SK-N-SH treated with all-trans-retinoic acid at 6 μM for 48 hours (cell line): ENCODE measurements around the gene FHIT.

Experiments used
- ATAC-seq: fragments of 200-7000 bp; cut with Tn5 transposase; 3 replicates; pipeline ENCODE4 v1.9.1; 2020; ENCODE audit warnings: mild to moderate bottlenecking, moderate library complexity
- ARNTL ChIP-seq: fragments of 450-650 bp; formaldehyde crosslinking; IDR thresholded peaks from 2 replicates; pipeline ENCODE4 v1.5.0; 2020; ENCODE audit warnings: low read depth, mild to moderate bottlenecking, moderate library complexity, borderline replicate concordance
- BACH2 ChIP-seq: fragments of 250-450 bp; sonication (Bioruptor Pico); IDR thresholded peaks from 2 replicates; pipeline ENCODE4 v1.9.0; 2021; ENCODE audit warnings: mild to moderate bottlenecking, borderline replicate concordance
- CSDC2 ChIP-seq: fragments of 250-450 bp; sonication (Bioruptor Pico); IDR thresholded peaks from 2 replicates; pipeline ENCODE4 v1.5.0; 2020; ENCODE audit warnings: mild to moderate bottlenecking, moderate library complexity
- GLIS3 ChIP-seq: fragments of 250-450 bp; sonication (Bioruptor Pico); IDR thresholded peaks from 2 replicates; pipeline ENCODE4 v1.5.0; 2020; ENCODE audit warnings: mild to moderate bottlenecking, moderate library complexity
- ISL1 ChIP-seq: fragments of 250-450 bp; sonication (Bioruptor Pico); IDR thresholded peaks from 2 replicates; pipeline ENCODE4 v2.1.2; 2022; ENCODE audit warnings: mild to moderate bottlenecking, moderate library complexity
- OSR1 ChIP-seq: fragments of 250-450 bp; sonication (Bioruptor Pico); IDR thresholded peaks from 2 replicates; pipeline ENCODE4 v1.8.0; 2022; ENCODE audit warnings: moderate library complexity, mild to moderate bottlenecking, inconsistent platforms
- PPARA ChIP-seq: fragments of 250-450 bp; sonication (Bioruptor Pico); IDR thresholded peaks from 2 replicates; pipeline ENCODE4 v1.5.0; 2020; ENCODE audit warnings: mild to moderate bottlenecking, borderline replicate concordance
- RARB ChIP-seq: fragments of 250-450 bp; sonication (Bioruptor Pico); IDR thresholded peaks from 2 replicates; pipeline ENCODE4 v1.8.0; 2021; ENCODE audit warnings: mild to moderate bottlenecking, moderate library complexity
- SNAI2 ChIP-seq: fragments of 250-450 bp; sonication (Bioruptor Pico); IDR thresholded peaks from 2 replicates; pipeline ENCODE4 v1.5.0; 2020; ENCODE audit warnings: mild to moderate bottlenecking, moderate library complexity
- TCF4 ChIP-seq: fragments of 250-450 bp; sonication (Bioruptor Pico); IDR thresholded peaks from 2 replicates; pipeline ENCODE4 v1.8.0; 2021; ENCODE audit warnings: mild to moderate bottlenecking, moderate library complexity, borderline replicate concordance
- ZC3H10 ChIP-seq: fragments of 250-450 bp; sonication (Bioruptor Pico); IDR thresholded peaks from 2 replicates; pipeline ENCODE4 v1.5.1; 2021; ENCODE audit warnings: mild to moderate bottlenecking, moderate library complexity
- ZFP3 ChIP-seq: fragments of 250-450 bp; sonication (Bioruptor Pico); IDR thresholded peaks from 2 replicates; pipeline ENCODE4 v1.5.0; 2020; ENCODE audit warnings: mild to moderate bottlenecking, moderate library complexity
- ZFP30 ChIP-seq: fragments of 450-650 bp; formaldehyde crosslinking; IDR thresholded peaks from 2 replicates; pipeline ENCODE4 v1.5.0; 2022; ENCODE audit warnings: mild to moderate bottlenecking, moderate library complexity
- ZNF565 ChIP-seq: fragments of 450-650 bp; formaldehyde crosslinking; conservative IDR thresholded peaks from 2 replicates; pipeline ENCODE4 v1.5.0; 2020; ENCODE audit warnings: low read depth, mild to moderate bottlenecking, moderate library complexity
- ZNF70 ChIP-seq: fragments of 450-650 bp; formaldehyde crosslinking; IDR thresholded peaks from 2 replicates; pipeline ENCODE4 v1.5.0; 2020; ENCODE audit warnings: mild to moderate bottlenecking, moderate library complexity
- ZNF8 ChIP-seq: fragments of 450-650 bp; formaldehyde crosslinking; IDR thresholded peaks from 2 replicates; pipeline ENCODE4 v1.5.0; 2020; ENCODE audit warnings: mild to moderate bottlenecking, moderate library complexity
- TF ChIP-seq, protein P1 (sequence below): fragments of 250-450 bp; sonication (Bioruptor Pico); IDR thresholded peaks from 2 replicates; pipeline ENCODE4 v1.8.0; 2020; ENCODE audit warnings: mild to moderate bottlenecking, moderate library complexity, borderline replicate concordance
- TF ChIP-seq, protein P2 (sequence below): fragments of 250-450 bp; sonication (Bioruptor Pico); IDR thresholded peaks from 2 replicates; pipeline ENCODE4 v1.5.1; 2021; ENCODE audit warnings: mild to moderate bottlenecking, moderate library complexity
- TF ChIP-seq, protein P3 (sequence below): fragments of 250-450 bp; sonication (Bioruptor Pico); IDR thresholded peaks from 2 replicates; pipeline ENCODE4 v1.8.0; 2021; ENCODE audit warnings: low read depth, mild to moderate bottlenecking, moderate library complexity, borderline replicate concordance
- TF ChIP-seq, protein P4 (sequence below): fragments of 250-450 bp; sonication (Bioruptor Pico); IDR thresholded peaks from 2 replicates; pipeline ENCODE4 v1.5.0; 2020; ENCODE audit warnings: mild to moderate bottlenecking, moderate library complexity

Gene FHIT

DNA sequence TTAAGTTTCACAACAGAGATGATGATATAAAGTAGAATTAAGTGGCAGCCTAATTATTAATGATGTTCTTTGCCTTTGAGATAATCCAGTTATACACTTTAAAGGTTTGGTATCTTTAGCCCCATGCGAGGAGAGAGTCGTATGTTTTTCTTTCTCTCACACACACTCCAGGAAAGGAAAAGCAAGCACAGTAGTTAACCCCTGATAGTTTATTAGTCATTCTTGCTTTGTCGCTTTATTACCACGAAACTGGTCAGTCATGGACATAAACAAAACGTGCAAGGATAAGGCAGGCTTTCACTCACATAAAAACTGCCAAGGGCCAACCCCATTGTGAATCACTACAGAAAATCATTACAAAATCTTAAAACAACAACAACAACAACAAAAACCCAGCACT lies 866.9 kb downstream of the FHIT start:
- ATAC-seq = no peak
- TF ChIP-seq RARB (CRISPR knock-in tag) (no peak), OSR1 (CRISPR knock-in tag) (no peak), ZNF565 (CRISPR knock-in tag) (no peak), BACH2 (no peak), ZNF8 (CRISPR knock-in tag) (no peak), PPARA (no peak), GLIS3 (CRISPR knock-in tag) (no peak), ISL1 (no peak), TCF4 (CRISPR knock-in tag) (no peak), ZC3H10 (CRISPR knock-in tag) (no peak)

DNA sequence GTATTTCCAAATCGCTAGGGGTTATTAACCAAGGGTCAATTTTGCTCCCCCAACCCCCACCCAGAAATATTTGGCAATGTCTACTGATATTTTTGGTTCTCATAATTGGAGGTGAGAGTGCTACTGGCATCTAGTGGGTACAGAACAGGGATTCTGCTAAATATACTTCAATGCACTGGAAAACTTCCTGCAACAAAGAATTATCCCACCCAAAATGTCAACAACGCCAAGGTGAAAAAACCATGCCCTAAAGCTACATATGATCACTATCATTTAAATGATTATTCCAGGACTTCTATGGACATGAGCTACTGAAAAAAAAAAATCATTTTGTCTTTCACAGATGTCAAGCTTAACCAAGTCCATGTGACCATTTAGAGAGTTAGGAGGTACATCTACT lies 867.9 kb downstream of the FHIT start:
- ATAC-seq = no peak
- TF ChIP-seq ZNF70 (CRISPR knock-in tag) (no peak), SNAI2 (CRISPR knock-in tag) (no peak), PPARA (no peak), ARNTL (CRISPR knock-in tag) (no peak)

DNA sequence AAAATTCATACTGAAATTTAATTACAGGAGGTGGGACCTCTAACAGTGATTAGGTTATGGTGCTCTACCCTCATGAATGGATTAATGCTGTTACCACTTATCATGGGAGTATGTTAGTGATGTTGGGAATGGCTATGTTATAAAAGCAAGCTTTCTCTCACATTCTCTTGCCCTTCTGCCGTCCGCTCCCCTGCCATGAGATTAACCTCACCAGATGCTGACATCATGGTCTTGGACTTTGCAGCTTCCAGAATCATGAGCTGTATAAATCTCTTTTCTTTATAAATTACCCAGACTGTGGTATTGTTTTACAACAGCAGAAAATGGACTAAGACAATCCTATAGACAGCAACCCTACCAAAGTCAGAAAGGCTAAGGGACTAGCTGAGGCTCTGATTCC lies 884.8 kb downstream of the FHIT start:
- ATAC-seq = no peak
- TF ChIP-seq TCF4 (CRISPR knock-in tag) = no peak
- TF ChIP-seq, protein P1, sequence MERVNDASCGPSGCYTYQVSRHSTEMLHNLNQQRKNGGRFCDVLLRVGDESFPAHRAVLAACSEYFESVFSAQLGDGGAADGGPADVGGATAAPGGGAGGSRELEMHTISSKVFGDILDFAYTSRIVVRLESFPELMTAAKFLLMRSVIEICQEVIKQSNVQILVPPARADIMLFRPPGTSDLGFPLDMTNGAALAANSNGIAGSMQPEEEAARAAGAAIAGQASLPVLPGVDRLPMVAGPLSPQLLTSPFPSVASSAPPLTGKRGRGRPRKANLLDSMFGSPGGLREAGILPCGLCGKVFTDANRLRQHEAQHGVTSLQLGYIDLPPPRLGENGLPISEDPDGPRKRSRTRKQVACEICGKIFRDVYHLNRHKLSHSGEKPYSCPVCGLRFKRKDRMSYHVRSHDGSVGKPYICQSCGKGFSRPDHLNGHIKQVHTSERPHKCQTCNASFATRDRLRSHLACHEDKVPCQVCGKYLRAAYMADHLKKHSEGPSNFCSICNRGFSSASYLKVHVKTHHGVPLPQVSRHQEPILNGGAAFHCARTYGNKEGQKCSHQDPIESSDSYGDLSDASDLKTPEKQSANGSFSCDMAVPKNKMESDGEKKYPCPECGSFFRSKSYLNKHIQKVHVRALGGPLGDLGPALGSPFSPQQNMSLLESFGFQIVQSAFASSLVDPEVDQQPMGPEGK (CRISPR knock-in tag) = no peak
- TF ChIP-seq, protein P2, sequence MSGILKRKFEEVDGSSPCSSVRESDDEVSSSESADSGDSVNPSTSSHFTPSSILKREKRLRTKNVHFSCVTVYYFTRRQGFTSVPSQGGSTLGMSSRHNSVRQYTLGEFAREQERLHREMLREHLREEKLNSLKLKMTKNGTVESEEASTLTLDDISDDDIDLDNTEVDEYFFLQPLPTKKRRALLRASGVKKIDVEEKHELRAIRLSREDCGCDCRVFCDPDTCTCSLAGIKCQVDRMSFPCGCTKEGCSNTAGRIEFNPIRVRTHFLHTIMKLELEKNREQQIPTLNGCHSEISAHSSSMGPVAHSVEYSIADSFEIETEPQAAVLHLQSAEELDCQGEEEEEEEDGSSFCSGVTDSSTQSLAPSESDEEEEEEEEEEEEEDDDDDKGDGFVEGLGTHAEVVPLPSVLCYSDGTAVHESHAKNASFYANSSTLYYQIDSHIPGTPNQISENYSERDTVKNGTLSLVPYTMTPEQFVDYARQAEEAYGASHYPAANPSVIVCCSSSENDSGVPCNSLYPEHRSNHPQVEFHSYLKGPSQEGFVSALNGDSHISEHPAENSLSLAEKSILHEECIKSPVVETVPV (CRISPR knock-in tag) = no peak
- no peak for TF ChIP-seq ZC3H10 (CRISPR knock-in tag)
- no peak for TF ChIP-seq ISL1
- TF ChIP-seq, protein P3, sequence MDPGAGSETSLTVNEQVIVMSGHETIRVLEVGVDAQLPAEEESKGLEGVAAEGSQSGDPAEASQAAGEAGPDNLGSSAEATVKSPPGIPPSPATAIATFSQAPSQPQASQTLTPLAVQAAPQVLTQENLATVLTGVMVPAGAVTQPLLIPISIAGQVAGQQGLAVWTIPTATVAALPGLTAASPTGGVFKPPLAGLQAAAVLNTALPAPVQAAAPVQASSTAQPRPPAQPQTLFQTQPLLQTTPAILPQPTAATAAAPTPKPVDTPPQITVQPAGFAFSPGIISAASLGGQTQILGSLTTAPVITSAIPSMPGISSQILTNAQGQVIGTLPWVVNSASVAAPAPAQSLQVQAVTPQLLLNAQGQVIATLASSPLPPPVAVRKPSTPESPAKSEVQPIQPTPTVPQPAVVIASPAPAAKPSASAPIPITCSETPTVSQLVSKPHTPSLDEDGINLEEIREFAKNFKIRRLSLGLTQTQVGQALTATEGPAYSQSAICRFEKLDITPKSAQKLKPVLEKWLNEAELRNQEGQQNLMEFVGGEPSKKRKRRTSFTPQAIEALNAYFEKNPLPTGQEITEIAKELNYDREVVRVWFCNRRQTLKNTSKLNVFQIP (CRISPR knock-in tag) = no peak
- TF ChIP-seq, protein P4, sequence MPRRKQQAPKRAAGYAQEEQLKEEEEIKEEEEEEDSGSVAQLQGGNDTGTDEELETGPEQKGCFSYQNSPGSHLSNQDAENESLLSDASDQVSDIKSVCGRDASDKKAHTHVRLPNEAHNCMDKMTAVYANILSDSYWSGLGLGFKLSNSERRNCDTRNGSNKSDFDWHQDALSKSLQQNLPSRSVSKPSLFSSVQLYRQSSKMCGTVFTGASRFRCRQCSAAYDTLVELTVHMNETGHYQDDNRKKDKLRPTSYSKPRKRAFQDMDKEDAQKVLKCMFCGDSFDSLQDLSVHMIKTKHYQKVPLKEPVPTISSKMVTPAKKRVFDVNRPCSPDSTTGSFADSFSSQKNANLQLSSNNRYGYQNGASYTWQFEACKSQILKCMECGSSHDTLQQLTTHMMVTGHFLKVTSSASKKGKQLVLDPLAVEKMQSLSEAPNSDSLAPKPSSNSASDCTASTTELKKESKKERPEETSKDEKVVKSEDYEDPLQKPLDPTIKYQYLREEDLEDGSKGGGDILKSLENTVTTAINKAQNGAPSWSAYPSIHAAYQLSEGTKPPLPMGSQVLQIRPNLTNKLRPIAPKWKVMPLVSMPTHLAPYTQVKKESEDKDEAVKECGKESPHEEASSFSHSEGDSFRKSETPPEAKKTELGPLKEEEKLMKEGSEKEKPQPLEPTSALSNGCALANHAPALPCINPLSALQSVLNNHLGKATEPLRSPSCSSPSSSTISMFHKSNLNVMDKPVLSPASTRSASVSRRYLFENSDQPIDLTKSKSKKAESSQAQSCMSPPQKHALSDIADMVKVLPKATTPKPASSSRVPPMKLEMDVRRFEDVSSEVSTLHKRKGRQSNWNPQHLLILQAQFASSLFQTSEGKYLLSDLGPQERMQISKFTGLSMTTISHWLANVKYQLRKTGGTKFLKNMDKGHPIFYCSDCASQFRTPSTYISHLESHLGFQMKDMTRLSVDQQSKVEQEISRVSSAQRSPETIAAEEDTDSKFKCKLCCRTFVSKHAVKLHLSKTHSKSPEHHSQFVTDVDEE (CRISPR knock-in tag) = no peak
- TF ChIP-seq ZNF8 (CRISPR knock-in tag) = no peak
- TF ChIP-seq GLIS3 (CRISPR knock-in tag) = no peak
- no peak for TF ChIP-seq PPARA
- no peak for TF ChIP-seq ARNTL (CRISPR knock-in tag)
- no peak for TF ChIP-seq ZFP30 (CRISPR knock-in tag)
- TF ChIP-seq RARB (CRISPR knock-in tag) = no peak

DNA sequence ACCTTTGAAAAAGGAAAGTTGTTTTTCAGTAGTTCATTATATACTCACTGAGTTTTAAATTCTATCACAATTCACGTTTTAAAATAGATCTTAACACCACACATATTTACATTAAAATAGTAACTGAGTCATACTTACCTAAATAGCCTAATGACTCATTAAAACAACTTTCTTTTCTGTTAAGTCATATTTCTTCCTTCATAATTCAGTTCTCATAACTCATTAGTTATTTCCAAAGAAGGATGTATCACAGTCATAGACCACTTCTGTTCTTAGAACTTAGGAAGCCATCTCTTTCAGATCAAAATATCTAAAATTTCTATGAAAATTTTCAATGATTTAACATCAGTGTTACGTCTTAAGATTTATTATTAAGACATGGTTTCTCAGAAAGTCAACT lies 885.9 kb downstream of the FHIT start:
- TF ChIP-seq ZFP3 (CRISPR knock-in tag) (no peak), CSDC2 (CRISPR knock-in tag) (no peak), ZNF70 (CRISPR knock-in tag) (no peak), TCF4 (CRISPR knock-in tag) (no peak), ISL1 (no peak; the same call in 1 of the 2 replicates), ZNF565 (CRISPR knock-in tag) (no peak), ZFP30 (CRISPR knock-in tag) (no peak)
- ATAC-seq = no peak
